ENCODE data around the gene CHTF18.
A peak's percentile ranks its signal among the peaks of the same experiment; 100 is the strongest.
"Not testable (repeated sequence)": the region's sequence is repeated elsewhere in the genome, so short reads cannot be mapped to it uniquely, and the experiment has no call there.

CHTF18 gene

DNA sequence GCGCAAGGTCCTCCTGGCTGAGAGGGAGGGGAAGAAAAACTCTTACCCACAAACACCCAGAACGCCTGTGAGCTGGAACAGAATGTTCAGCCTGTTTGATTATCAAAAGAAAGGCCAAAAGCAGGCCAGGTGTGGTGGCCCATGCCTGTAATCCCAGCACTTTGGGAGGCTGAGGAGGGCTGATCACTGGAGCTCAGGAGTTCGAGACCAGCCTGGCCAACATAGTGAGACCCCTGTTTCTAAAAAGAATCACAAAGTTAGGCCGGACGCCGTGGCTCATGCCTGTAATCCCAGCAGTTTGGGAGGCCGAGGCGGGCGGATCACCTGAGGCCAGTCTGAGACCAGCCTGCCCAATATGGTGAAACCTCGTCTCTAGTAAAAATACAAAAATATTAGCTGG is 12.1 kb upstream of the CHTF18 start:
- H3K4me2 ChIP-seq (ENCODE audit: low read length); H3K79me2 ChIP-seq (ENCODE audit: control insufficient read depth, insufficient read depth, low read length): not testable (repeated sequence)
- WGBS (ENCODE audit: extremely low coverage, insufficient coverage, low lambda C conversion rate) = no CpG with 5 or more reads among the region's 10 CpGs

DNA sequence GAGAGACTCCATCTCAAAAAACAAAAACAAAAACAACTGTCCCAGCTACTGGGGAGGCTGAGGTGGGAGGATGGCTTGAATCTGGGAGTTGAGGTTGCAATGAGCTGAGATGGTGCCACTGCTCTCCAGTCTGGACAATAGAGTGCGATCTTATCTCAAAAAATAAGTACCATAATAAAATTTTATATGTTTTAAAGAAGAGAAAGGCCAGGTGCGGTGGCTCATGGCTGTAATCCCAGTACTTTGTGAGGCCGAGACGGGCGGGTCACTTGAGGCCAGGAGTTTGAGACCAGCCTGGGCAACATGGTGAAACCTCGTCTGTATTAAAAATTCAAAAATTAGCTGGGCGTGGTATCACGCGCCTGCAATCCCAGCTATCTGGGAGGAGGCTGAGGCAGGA is 11.6 kb upstream of the CHTF18 start:
- no CpG with 5 or more reads among the region's 9 CpGs for whole genome bisulfite sequencing (ENCODE audit: extremely low coverage, insufficient coverage, low lambda C conversion rate)
- no peak overlapping the region for H3K56ac ChIP-seq (ENCODE audit: low read length)

More for the DNA sequence above, 12.1 kb upstream of the CHTF18 start:
- H4K5ac ChIP-seq (ENCODE audit: low read length); H3K18ac ChIP-seq (ENCODE audit: low read length); H2BK120ac ChIP-seq (ENCODE audit: low read depth, low read length); H3K79me1 ChIP-seq (ENCODE audit: low read length); H2BK5ac ChIP-seq (ENCODE audit: low read length); H3K27me3 ChIP-seq (ENCODE audit: insufficient read depth, low read length, poor library complexity); H3K9ac ChIP-seq (ENCODE audit: low read length); H3K4me3 ChIP-seq (ENCODE audit: low read length); DNase-seq; H4K8ac ChIP-seq (ENCODE audit: low read depth, low read length); H3K36me3 ChIP-seq (ENCODE audit: control insufficient read depth, insufficient read depth, low read length); H3K23ac ChIP-seq (ENCODE audit: low read length); H3K56ac ChIP-seq (ENCODE audit: low read length); H3K4me1 ChIP-seq (ENCODE audit: control insufficient read depth, low read depth, low read length); H2AK5ac ChIP-seq (ENCODE audit: low read length); H2BK15ac ChIP-seq (replicated peaks; ENCODE audit: low read depth); H3K27ac ChIP-seq (ENCODE audit: low read depth, low read length); H3K4ac ChIP-seq (ENCODE audit: low read depth, low read length): not testable (repeated sequence)

DNA sequence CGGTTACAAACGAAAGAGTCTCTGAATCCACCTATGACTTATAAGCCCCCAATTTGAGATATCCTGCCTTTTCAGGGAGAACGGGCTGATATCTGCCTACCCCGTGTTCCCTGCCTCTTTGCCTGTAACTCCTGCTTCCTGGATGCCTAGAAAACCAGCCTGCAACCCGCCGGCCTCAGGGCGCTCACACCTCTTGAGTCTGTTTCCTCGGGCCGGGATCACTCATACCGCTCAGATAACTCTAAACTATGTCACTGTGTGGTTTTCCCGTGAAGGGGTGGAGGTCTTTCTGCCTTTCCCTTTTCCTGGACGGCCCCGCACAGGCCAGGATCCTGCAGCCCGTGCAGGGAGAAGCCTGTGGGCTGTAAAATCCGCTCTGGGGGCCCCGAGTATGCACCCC is 10.6 kb upstream of the CHTF18 start:
- Histone ChIP-seq H2BK5ac (ENCODE audit: low read length) (no peak overlapping the region), H3K4ac (ENCODE audit: low read depth, low read length) (no peak overlapping the region), H3K27ac (ENCODE audit: low read depth, low read length) (no peak overlapping the region), H3K36me3 (ENCODE audit: control insufficient read depth, insufficient read depth, low read length) (no peaks in the 10 kb centered on the region), H4K8ac (ENCODE audit: low read depth, low read length) (no peak overlapping the region), H3K23ac (ENCODE audit: low read length) (no peak overlapping the region), H3K4me3 (ENCODE audit: low read length) (no peak overlapping the region), H2BK15ac (replicated peaks; ENCODE audit: low read depth) (no peak overlapping the region), H3K27me3 (ENCODE audit: insufficient read depth, low read length, poor library complexity) (no peaks in the 10 kb centered on the region), H3K79me2 (ENCODE audit: control insufficient read depth, insufficient read depth, low read length) (no peaks in the 10 kb centered on the region), H2BK120ac (ENCODE audit: low read depth, low read length) (no peak overlapping the region), H3K4me2 (ENCODE audit: low read length) (no peak overlapping the region), H3K56ac (ENCODE audit: low read length) (no peak overlapping the region), H2AK5ac (ENCODE audit: low read length) (no peak overlapping the region), H3K18ac (ENCODE audit: low read length) (no peak overlapping the region), H3K9ac (ENCODE audit: low read length) (no peak overlapping the region), H3K79me1 (ENCODE audit: low read length) (no peaks in the 10 kb centered on the region), H4K5ac (ENCODE audit: low read length) (no peak overlapping the region), H3K4me1 (ENCODE audit: control insufficient read depth, low read depth, low read length) (no peaks in the 10 kb centered on the region)
- peak; percentile 41 for DNase-seq
- WGBS (ENCODE audit: extremely low coverage, insufficient coverage, low lambda C conversion rate) = no CpG with 5 or more reads among the region's 16 CpGs

More for the DNA sequence above, 11.6 kb upstream of the CHTF18 start:
- Histone ChIP-seq H3K27me3 (ENCODE audit: insufficient read depth, low read length, poor library complexity) (no peaks in the 10 kb centered on the region), H2BK120ac (ENCODE audit: low read depth, low read length) (no peak overlapping the region), H2BK15ac (replicated peaks; ENCODE audit: low read depth) (no peak overlapping the region), H3K4ac (ENCODE audit: low read depth, low read length) (no peak overlapping the region), H3K4me2 (ENCODE audit: low read length) (no peak overlapping the region), H4K5ac (ENCODE audit: low read length) (no peak overlapping the region), H4K8ac (ENCODE audit: low read depth, low read length) (no peak overlapping the region), H3K27ac (ENCODE audit: low read depth, low read length) (no peak overlapping the region), H3K36me3 (ENCODE audit: control insufficient read depth, insufficient read depth, low read length) (no peaks in the 10 kb centered on the region), H3K23ac (ENCODE audit: low read length) (no peak overlapping the region), H3K79me1 (ENCODE audit: low read length) (no peaks in the 10 kb centered on the region), H3K18ac (ENCODE audit: low read length) (no peak overlapping the region), H2BK5ac (ENCODE audit: low read length) (no peak overlapping the region), H3K9ac (ENCODE audit: low read length) (no peak overlapping the region), H3K79me2 (ENCODE audit: control insufficient read depth, insufficient read depth, low read length) (no peaks in the 10 kb centered on the region), H3K4me3 (ENCODE audit: low read length) (no peak overlapping the region), H2AK5ac (ENCODE audit: low read length) (no peak overlapping the region), H3K4me1 (ENCODE audit: control insufficient read depth, low read depth, low read length) (no peaks in the 10 kb centered on the region)
- DNase-seq = no peak

DNA sequence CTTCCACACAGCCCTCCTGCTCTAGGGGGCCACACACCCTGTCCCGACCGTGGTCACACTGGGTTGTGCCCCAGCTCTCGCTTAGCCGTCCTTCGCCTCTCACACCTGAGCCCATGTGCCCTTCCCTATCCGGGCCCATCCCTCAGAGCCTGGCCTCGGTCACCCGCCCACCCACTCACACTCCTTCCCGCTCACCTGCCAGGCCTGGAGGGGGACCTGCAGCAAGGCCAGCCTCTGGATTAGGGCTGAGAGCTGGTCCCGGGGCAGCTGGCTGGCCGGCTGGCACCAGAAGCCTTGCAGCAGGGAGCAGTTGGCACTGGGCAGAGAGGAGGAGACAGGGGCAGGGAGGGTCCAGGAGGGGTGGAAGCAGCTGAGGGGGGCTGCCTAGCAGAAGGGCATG is 10.0 kb upstream of the CHTF18 start:
- no peak overlapping the region for H3K4me2 ChIP-seq (ENCODE audit: low read length)
- H2BK120ac ChIP-seq (ENCODE audit: low read depth, low read length) = no peak overlapping the region
- H3K18ac ChIP-seq (ENCODE audit: low read length) = no peak overlapping the region
- WGBS (ENCODE audit: extremely low coverage, insufficient coverage, low lambda C conversion rate) = no CpG with 5 or more reads among the region's 11 CpGs
- no peaks in the 10 kb centered on the region for H3K79me1 ChIP-seq (ENCODE audit: low read length)
- H4K5ac ChIP-seq (ENCODE audit: low read length) = no peak overlapping the region
- no peak overlapping the region for H3K56ac ChIP-seq (ENCODE audit: low read length)
- no peak overlapping the region for H3K27ac ChIP-seq (ENCODE audit: low read depth, low read length)
- H3K4me3 ChIP-seq (ENCODE audit: low read length) = no peak overlapping the region
- H4K8ac ChIP-seq (ENCODE audit: low read depth, low read length) = no peak overlapping the region
- no peaks in the 10 kb centered on the region for H3K27me3 ChIP-seq (ENCODE audit: insufficient read depth, low read length, poor library complexity)
- no peaks in the 10 kb centered on the region for H3K79me2 ChIP-seq (ENCODE audit: control insufficient read depth, insufficient read depth, low read length)
- no peaks in the 10 kb centered on the region for H3K4me1 ChIP-seq (ENCODE audit: control insufficient read depth, low read depth, low read length)
- H3K36me3 ChIP-seq (ENCODE audit: control insufficient read depth, insufficient read depth, low read length) = no peaks in the 10 kb centered on the region
- H2AK5ac ChIP-seq (ENCODE audit: low read length) = no peak overlapping the region
- no peak overlapping the region for H2BK5ac ChIP-seq (ENCODE audit: low read length)
- H3K23ac ChIP-seq (ENCODE audit: low read length) = no peak overlapping the region
- H3K9ac ChIP-seq (ENCODE audit: low read length) = no peak overlapping the region
- DNase-seq = no peak
- H2BK15ac ChIP-seq (replicated peaks; ENCODE audit: low read depth) = no peak overlapping the region
- H3K4ac ChIP-seq (ENCODE audit: low read depth, low read length) = no peak overlapping the region

DNA sequence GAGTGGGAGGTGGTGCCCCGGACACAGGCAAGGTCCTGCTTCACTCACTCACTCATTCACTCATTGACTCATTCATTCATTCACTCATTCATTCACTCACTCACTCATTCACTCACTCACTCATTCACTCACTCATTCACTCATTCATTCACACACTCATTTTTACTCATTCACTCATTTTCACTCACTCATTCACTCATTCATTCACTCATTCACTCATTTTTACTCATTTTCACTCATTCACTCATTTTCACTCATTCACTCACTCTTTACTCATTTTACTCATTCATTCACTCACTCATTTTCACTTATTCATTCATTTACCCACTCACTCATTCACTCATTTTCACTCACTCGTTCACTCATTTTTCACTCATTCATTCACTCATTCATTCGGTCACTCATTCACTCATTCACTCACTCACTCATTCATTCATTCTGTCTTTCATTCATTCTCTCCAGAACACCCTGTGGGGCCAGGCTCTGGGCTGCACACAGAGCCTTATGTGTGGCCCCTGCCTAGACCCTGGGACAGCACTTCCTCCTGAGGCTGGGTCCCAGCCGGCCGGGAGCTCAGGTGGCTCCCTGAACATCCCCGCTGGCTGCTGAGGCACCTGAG is 9.4 kb upstream of the CHTF18 start:
- no peak overlapping the region for H2AK5ac ChIP-seq (ENCODE audit: low read length)
- H4K8ac ChIP-seq (ENCODE audit: low read depth, low read length) = no peak overlapping the region
- no peak overlapping the region for H2BK120ac ChIP-seq (ENCODE audit: low read depth, low read length)
- 100% methylated on average over 2 of the region's 6 CpGs for WGBS (ENCODE audit: extremely low coverage, insufficient coverage, low lambda C conversion rate)
- H3K79me2 ChIP-seq (ENCODE audit: control insufficient read depth, insufficient read depth, low read length) = no peaks in the 10 kb centered on the region
- H3K27ac ChIP-seq (ENCODE audit: low read depth, low read length) = no peak overlapping the region
- no peak overlapping the region for H3K18ac ChIP-seq (ENCODE audit: low read length)
- H3K27me3 ChIP-seq (ENCODE audit: insufficient read depth, low read length, poor library complexity) = no peaks in the 10 kb centered on the region
- no peak overlapping the region for H3K9ac ChIP-seq (ENCODE audit: low read length)
- no peak overlapping the region for H3K4me3 ChIP-seq (ENCODE audit: low read length)
- H4K5ac ChIP-seq (ENCODE audit: low read length) = no peak overlapping the region
- no peak overlapping the region for H2BK5ac ChIP-seq (ENCODE audit: low read length)
- no peak overlapping the region for H3K56ac ChIP-seq (ENCODE audit: low read length)
- H3K36me3 ChIP-seq (ENCODE audit: control insufficient read depth, insufficient read depth, low read length) = no peaks in the 10 kb centered on the region
- no peak for DNase-seq
- H2BK15ac ChIP-seq (replicated peaks; ENCODE audit: low read depth) = no peak overlapping the region
- no peaks in the 10 kb centered on the region for H3K4me1 ChIP-seq (ENCODE audit: control insufficient read depth, low read depth, low read length)
- no peak overlapping the region for H3K4me2 ChIP-seq (ENCODE audit: low read length)
- no peak overlapping the region for H3K23ac ChIP-seq (ENCODE audit: low read length)
- no peaks in the 10 kb centered on the region for H3K79me1 ChIP-seq (ENCODE audit: low read length)
- H3K4ac ChIP-seq (ENCODE audit: low read depth, low read length) = no peak overlapping the region

DNA sequence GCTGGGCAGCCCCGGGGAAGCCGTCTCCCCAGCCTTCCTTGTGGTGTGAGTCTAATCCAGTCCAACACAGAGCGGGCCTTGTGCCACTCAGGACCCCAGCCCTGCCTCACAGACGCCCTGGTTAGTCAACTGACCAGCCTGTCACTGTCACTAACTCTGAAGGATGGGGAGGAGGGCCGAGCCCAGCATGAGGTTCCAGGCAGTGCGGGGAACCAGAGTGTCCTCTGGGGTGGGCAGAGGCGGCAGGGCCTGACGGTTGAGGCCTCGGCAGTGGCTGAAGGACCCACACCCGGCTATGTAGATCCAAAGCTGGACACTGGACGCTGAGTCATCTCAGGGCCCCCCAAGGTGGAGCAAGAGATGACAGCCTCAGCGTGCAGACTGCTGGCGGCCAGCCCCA is 8.9 kb upstream of the CHTF18 start:
- Histone ChIP-seq H4K5ac (ENCODE audit: low read length) (no peak overlapping the region), H3K56ac (ENCODE audit: low read length) (no peak overlapping the region), H2BK5ac (ENCODE audit: low read length) (no peak overlapping the region), H3K36me3 (ENCODE audit: control insufficient read depth, insufficient read depth, low read length) (no peaks in the 10 kb centered on the region), H3K79me1 (ENCODE audit: low read length) (no peaks in the 10 kb centered on the region), H3K27ac (ENCODE audit: low read depth, low read length) (no peak overlapping the region), H2BK15ac (replicated peaks; ENCODE audit: low read depth) (no peak overlapping the region), H3K4me3 (ENCODE audit: low read length) (no peak overlapping the region), H3K4me1 (ENCODE audit: control insufficient read depth, low read depth, low read length) (no peaks in the 10 kb centered on the region), H3K4ac (ENCODE audit: low read depth, low read length) (no peak overlapping the region), H3K4me2 (ENCODE audit: low read length) (no peak overlapping the region), H2BK120ac (ENCODE audit: low read depth, low read length) (no peak overlapping the region), H4K8ac (ENCODE audit: low read depth, low read length) (no peak overlapping the region), H3K79me2 (ENCODE audit: control insufficient read depth, insufficient read depth, low read length) (no peaks in the 10 kb centered on the region), H3K9ac (ENCODE audit: low read length) (no peak overlapping the region), H2AK5ac (ENCODE audit: low read length) (no peak overlapping the region), H3K23ac (ENCODE audit: low read length) (no peak overlapping the region), H3K27me3 (ENCODE audit: insufficient read depth, low read length, poor library complexity) (no peaks in the 10 kb centered on the region), H3K18ac (ENCODE audit: low read length) (no peak overlapping the region)
- no CpG with 5 or more reads among the region's 13 CpGs for WGBS (ENCODE audit: extremely low coverage, insufficient coverage, low lambda C conversion rate)
- DNase-seq = no peak

Data from mesendoderm (in vitro differentiated cells).